OCI-M2 (cell line): Measurements from ENCODE around the gene CACNA2D1.

Experiments used
- DNase-seq: peaks from one replicate; lab custom pipeline; 2025; ENCODE audit not compliant: unreplicated experiment; lab: John Stamatoyannopoulos, UW

Gene CACNA2D1

GRCh38 chr7:82443547-82444219, at the start of gene CACNA2D1:
Gene CACNA2D1 (minus strand): TSS chr7:82443777.
- DNase-seq, result no peak

GRCh38 chr7:82481499-82482097, 38.0 kb upstream of the CACNA2D1 start:
- no peak for DNase-seq

DNA sequence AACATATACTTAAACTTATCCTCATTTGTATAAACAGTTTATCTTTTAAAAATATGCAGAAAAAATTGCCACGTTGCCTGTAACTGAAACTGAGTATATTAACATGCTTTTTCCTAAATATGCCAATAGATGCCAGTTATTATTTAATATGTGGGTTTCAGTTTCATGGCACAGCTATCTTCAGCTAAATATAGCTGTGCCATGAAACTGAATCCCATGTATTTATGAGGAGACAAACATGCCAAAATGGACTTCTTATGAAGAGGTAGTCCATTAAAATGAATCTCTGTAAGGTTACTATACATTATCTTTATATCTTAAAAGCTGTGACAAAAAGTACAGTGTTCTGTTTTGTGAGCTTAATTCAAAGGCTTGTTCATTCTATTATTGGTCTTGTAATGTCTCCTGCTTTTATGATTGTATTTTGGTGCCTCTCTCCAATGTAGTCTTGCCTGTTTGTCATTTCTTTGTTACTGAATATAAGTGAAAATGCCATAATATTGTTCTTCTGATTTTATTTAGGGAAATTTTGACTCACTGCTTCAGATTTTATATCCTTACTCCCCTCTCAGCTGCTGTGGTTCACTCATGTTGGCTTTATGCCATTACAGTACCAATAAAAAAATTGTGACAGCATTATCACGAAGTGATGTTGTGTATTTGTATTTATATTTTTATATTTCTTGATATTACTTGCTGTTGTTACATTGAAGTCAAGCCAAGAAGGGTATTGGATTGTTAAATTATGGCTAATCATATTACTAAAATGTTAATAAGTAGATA, 34.3 kb upstream of the CACNA2D1 start:
- no peak for DNase-seq

- no peak for DNase-seq
These were observed 29.4 kb upstream of the CACNA2D1 start for GRCh38 chr7:82472966-82473365.

GRCh38 chr7:82471351-82472020, 27.9 kb upstream of the CACNA2D1 start:
- no peak for DNase-seq

GRCh38 chr7:82469207-82469606, 25.6 kb upstream of the CACNA2D1 start:
- no peak for DNase-seq

GRCh38 chr7:82468435-82468834, 24.9 kb upstream of the CACNA2D1 start:
- no peak for DNase-seq

GRCh38 chr7:82467020-82467419, 23.4 kb upstream of the CACNA2D1 start:
- DNase-seq, result no peak

- DNase-seq, result no peak
These were observed 20.8 kb upstream of the CACNA2D1 start for GRCh38 chr7:82464372-82464771.

GRCh38 chr7:82455295-82455694, 11.7 kb upstream of the CACNA2D1 start:
- no peak for DNase-seq

- DNase-seq, result no peak
These were observed 7.2 kb upstream of the CACNA2D1 start for GRCh38 chr7:82450759-82451158.

DNA sequence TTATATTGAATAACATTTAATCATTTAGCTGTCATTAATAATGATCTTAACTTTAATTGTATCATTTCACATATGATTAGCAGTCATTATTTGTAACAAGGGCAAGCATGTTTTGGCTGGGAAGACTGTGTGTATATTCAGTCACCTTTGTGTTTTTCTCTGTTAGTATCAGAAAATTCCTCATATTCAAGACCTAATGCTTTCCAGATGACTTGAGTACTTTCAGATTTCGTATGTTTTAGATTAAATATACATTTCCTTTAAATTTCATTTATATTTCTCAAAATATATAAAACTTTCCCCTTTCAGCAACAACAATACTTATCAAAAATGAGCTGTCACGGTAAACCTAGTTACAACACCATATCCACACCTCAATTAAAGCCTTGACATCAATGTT, 6.3 kb upstream of the CACNA2D1 start:
- DNase-seq, result no peak

- DNase-seq, result no peak
These were observed 3.3 kb upstream of the CACNA2D1 start for GRCh38 chr7:82446897-82447296.

DNA sequence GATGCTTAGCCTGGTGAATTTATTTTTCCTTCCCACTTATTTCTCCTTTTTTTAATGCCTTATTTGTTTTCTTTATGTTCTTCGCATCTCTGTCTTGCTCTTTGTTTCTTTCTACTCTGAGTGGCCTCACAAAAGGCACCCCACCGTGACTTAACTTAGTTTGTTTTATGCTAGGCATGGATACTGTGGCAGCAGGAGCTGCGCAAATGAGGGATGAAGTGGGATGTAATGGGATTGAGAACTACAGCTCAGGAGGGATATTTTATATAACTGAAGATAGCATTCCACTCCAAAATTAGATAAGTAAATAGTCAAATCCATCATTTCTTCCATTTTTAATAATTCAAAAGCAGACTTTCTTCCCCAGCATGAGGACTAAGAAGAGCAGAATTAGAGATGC, 1.7 kb upstream of the CACNA2D1 start:
- DNase-seq, result no peak

DNA sequence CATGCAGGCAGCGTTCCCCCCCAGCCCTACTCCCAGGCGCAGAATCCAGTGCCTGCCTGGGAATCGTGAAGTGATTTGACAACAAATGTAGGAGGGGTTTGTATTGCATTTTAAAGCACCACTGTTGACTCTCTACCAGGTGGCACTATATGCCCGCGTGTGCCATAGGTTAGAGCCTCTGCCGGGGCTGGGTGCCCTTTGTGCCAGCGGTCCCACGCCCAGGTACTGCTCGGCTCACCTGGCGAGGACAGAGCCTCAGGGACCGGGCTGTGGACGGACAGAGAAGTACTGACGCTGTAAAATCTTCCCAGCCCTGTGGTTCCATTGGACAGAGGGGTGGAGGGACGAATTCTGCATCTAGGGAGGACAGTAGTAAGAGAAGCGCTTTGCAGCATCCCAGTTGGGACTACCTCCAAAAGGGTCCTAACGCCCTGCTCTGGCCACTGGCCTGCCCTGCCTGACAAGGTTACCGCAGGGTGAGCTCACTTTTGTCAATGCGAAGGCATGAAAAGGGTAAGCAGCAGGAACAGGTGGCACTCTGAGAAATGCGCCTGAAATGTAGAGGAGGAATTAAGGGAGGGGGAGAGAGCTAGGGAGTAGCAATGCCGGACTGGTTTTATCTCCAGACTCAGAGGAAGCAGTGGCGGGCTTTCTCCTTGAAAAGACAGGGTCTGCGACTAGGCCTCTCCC, 788 bp upstream of the CACNA2D1 start:
- no peak for DNase-seq

DNA sequence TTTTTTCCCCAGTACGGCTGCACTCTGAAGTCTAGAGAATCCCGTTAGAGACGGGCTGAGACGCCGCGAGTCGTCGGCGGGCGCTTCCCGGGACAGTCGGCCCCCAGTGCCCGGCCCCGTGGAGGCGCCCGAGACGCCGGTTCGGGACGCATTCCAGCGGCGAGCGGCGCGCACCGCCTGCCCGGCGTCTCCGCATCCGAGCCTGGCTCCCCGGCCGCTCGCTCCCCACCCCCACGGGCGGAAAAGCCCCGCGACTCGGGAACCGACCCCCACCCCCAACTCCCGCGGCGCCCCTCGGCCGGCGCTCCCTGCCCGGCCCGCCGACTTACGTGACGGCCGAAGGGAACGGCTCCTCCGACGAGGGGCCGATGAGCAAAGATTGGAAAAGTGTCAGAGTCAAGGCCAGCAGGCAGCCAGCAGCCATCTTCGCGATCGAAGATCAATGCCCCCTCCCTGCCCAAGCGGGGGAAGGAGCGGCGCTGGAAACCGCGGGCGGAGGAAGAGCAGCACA, 486 bp downstream of the CACNA2D1 start:
- DNase-seq, result no peak

DNA sequence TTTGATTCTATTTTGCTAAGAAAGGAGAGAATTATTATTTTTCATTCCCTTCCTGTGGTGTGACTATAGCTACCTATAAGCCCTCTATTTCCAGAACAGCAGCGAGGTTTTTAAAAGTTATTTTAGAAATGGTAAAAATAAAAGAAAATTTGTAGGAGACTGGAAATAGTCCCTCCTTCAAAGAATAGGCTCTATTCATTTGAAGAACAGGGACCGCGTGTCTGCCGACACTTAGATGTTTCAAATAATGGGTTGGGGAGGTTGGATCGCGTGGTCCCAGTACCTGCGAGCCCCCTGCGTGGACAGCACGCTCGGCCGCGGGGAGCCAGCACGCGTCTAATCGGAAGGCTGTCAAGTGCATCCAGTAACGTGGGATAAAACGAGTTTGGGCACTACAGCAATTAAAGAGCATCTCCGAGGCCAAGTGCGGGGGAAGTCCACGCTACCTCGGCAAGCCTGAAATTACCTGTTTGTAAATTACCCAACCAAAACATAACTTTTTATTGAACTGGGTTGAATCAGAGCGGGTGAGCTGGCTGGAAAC, 1.0 kb downstream of the CACNA2D1 start:
- DNase-seq, result no peak

- no peak for DNase-seq
These were observed 1.7 kb downstream of the CACNA2D1 start for GRCh38 chr7:82441669-82442478.

DNA sequence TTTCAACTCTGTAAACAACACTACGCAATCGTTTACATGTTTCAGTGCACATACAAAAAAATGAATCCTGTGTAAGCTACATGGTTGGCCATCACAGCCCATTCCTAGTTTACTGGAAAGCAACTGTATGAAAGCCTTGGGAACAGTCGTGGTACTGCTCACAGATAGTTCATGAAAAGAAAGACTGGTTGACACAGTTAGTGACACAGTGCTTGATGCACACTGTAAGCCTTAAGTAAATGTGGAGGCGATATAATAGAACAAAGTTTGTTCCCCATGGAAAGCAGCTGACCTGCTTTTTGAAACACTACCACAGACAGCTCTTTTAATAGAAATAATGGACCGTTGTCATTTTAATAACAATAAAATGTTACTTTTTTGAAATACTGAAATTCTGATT, 5.1 kb downstream of the CACNA2D1 start:
- no peak for DNase-seq

DNA sequence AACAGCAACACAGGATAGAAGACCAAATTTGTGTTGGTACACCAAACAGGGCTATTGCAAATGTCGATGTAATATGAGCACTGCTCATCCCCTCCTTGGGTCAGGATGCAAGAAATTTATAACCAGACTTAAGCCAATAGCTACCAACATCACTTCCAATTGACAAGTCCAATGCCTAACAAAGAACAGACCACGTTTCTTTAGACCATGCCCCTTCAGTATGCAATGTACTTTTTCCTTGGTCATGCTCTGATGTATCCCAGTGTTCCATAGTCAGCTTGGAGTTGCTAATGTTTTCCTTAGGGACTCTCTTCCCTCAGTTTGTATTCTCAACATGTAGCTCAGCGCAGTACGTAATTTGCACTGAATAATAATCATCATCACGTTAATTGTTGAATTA, 7.8 kb downstream of the CACNA2D1 start:
- DNase-seq, result no peak
